HG03460 (cell line): ENCODE measurements around the gene GRIK4.
"Not testable (repeated sequence)": the region's sequence is repeated elsewhere in the genome, so short reads cannot be mapped to it uniquely, and the experiment has no call there.

Source experiments
- ATAC-seq: cut with Tn5 transposase; IDR thresholded peaks from one replicate; pipeline ENCODE4 v1.9.1; 2021; ENCODE audit not compliant: unreplicated experiment

The GRIK4 gene

DNA sequence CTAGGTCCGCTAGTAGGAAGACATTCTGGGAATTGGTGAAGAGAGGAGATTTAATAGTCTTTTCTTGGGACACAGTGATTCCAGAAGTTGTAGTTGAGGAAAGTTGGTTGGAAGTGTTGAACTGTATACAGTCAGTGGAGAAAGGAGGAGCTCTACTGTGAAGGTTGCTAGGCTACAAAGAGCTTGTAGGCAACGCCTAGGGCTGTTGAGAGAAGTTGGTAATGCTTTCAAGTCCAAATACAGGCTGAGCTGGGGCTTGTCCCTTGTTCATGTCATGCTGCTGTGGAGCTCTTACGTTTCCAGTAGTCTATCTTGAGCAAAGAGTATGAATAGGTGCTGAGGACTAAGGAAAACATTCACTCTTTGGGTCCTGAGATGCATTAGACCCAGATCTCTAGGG is 513.4 kb downstream of the GRIK4 start:
- no peak for ATAC-seq

DNA sequence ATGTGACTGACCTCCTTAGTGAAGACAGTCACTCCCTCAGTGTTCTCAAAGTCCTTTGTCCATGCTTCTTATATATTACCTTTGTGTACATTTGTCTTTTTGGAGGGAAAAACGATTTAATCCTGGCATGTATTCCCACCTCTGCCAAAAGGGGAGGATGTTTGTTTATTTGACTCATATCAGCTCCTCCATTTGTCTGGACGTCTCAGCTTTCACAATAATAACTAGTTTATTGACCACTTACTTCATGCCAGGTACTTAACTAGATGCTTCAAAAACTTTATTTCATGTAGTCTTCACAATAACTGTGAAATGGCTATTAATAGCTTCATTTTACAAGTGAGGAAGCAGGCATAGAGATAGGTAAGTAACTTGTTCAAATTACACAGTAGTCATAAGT is 517.6 kb downstream of the GRIK4 start:
- ATAC-seq = no peak

DNA sequence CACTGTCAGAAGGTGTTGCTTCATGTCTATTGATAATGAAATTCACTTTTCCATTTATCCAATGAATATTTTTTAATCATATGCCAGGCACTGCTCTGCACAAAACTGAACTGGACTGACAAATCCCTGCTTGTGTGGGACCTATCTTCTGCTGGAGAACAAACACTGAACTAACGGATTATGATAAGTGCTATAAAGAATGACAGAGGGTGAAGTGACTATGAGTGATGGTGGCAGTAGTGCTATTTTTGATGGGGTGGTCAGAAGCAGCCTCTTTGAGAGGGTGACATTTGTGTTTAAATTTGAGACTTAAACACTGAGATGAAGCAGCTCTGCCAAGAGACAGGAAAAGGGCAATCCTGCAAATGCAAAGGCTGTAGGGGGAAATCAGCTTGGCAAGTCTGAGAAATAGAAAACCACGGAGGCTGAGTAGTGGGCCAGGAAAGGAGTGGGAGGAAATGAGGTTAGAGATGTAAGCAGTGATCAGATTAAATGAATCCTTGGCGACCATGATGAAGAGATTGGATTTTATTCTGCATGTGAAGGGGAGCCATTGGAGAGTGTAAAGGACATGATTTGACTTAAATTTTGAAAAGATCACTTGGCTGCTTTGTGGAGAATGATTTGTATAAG is 518.4 kb downstream of the GRIK4 start:
- no peak for ATAC-seq

DNA sequence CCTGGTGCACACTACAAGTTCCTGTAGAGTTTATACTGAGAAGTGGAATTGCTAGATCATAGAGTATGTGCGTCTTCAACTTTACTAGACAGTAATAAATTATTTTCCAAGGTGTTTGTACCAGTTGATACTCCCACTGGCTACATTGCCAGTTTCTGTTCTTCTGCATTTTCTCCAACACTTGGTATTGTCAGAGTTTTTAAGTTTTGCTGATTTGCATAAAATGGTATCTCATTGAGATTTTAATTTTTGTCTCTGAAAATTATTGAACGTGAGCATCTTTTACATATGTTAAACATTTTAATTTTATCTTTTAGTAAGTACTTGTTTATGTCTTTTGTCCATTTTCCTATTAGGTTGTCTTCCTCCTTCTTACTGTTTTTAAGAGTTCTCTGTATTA is 519.6 kb downstream of the GRIK4 start:
- ATAC-seq = no peak

DNA sequence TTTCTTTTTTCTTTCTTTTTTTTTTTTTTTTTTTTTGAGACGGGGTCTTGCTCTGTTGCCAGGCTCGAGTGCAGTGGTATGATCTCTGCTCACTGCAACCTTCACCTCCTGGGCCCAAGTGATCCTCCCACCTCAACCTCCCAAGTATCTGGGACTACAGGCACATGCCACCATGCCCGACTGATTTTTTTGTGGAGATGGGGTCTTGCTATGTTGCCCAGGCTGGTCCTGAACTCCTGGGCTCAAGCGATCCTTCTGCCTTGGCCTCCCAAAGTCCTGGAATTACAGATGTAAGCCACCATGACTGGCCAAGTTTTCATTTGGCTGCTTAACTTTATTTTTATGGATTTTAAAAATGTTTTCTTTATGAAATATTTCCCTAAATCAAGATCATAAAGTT is 520.1 kb downstream of the GRIK4 start:
- ATAC-seq = not testable (repeated sequence)

DNA sequence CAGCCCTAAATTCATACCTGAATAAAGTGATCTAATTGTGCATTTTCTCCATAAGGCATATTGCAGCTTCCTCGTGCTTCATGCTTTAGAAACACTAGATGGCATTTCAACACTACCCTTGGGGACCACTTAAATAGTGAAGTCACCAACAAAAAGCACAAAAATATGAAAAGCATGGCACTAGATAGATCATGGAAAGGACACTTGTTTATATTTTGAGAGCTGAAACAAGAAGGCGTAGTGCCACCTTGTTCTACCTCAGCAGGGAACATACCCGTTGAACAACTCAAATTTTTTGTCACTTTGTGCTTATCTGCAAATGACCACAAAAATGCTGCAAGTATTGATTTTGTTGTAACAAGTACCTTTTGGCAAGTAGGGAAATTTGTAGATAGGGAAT is 521.0 kb downstream of the GRIK4 start:
- no peak for ATAC-seq

DNA sequence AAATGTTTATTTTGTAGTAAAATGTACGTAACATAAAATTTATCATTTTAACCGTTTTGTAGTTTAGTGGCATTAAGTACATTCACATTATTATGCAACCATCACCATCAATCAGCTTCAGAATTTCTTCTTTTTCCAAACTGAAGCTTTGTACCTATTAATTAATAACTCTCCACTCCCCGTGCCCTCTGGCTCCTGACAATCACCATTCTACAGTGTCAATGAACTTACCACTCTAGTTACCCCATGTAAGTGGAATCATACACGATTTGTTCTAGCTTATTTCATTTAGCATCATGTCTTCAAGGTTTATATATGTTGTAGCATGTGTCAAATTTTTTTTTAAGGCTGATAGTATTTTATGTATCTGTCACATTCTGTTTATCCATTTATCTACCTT is 522.1 kb downstream of the GRIK4 start:
- no peak for ATAC-seq

DNA sequence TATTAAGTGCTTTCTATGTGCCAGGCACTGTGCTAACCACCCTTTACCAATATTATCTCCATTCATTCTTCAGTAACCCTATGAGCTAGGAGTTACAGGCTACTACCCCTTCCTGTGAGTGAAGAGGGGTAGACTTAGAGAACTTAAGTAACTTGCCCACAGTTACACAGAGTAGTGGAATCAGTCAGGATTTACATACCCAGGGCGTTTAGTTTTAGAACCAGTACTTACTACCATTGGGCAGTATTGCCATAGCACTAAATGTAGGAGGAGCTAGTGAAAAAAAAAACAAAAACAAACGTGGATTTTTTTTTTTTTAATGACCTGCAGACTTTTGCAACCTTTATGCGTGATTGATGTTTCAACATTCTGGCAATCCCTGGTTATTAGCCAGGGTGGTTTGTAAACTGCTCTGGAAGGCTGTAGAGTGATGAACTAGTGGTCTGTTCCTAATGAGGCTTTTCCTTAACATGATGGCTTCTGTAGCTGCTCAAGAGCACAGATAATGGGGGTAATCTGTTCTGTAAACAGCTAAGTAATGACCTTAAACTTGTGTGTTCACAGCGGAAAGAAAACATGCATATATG is 523.7 kb downstream of the GRIK4 start:
- no peak for ATAC-seq

DNA sequence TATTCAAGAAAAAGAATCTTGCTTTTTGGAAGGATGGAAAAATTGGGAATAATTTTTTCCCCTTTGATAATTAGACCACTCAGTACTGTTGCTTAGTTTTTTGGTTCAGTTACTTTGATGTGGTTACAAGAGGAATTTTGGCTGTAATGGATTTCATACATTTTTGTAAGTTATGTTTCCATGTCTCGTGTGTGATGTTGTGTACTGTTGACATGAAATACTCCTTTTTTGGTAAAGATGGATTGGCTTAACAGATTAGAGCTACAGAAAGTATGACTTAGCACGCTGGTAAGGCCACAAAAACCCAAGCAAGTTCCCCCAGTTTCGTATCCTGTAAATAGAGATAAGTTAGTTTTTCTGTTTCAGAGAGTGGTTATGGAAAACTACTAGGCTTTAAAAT is 524.2 kb downstream of the GRIK4 start:
- no peak for ATAC-seq

DNA sequence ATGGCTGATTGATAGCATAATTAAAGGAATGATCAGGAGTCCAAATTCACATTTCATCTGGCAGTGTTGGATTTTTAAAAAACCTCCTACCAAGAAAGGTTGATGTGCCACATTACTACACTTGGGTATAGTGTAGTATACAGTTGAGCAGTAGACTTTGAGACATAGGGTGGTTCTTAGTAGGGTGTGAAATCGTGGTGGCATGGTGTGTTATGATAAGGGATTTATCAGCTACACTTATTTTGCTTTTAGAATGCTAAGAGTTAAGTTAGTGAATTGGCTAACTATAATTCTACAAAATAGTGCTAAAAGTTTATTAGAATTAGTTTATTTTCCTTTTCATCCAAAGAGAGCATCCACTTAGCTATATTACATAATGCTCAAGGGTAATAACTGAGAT is 525.5 kb downstream of the GRIK4 start:
- ATAC-seq = no peak
